ENCODE results near the gene SSR1.
"Not testable (repeated sequence)": the region's sequence is repeated elsewhere in the genome, so short reads cannot be mapped to it uniquely, and the experiment has no call there.

DNA sequence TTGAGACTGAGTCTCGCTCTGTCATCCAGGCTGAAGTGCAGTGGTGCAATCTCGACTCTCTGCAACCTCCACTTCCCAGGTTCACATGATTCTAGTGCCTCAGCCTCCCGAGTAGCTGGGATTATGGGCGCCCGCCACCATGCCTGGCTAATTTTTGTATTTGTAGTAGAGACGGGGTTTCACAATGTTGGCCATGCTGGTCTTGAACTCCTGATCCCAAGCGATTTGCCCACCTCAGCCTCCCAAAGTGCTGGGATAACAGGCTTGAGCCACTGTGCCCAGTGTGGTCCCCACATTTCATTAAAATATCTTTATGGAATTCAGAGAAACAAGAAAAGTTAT is 47.6 kb downstream of the SSR1 start:
- not testable (repeated sequence) for TF ChIP-seq EZH2 (IDR thresholded peaks at IDR 0.05; ENCODE audit: borderline replicate concordance, low read length)
- TF ChIP-seq, protein P1, sequence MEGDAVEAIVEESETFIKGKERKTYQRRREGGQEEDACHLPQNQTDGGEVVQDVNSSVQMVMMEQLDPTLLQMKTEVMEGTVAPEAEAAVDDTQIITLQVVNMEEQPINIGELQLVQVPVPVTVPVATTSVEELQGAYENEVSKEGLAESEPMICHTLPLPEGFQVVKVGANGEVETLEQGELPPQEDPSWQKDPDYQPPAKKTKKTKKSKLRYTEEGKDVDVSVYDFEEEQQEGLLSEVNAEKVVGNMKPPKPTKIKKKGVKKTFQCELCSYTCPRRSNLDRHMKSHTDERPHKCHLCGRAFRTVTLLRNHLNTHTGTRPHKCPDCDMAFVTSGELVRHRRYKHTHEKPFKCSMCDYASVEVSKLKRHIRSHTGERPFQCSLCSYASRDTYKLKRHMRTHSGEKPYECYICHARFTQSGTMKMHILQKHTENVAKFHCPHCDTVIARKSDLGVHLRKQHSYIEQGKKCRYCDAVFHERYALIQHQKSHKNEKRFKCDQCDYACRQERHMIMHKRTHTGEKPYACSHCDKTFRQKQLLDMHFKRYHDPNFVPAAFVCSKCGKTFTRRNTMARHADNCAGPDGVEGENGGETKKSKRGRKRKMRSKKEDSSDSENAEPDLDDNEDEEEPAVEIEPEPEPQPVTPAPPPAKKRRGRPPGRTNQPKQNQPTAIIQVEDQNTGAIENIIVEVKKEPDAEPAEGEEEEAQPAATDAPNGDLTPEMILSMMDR (IDR thresholded peaks at IDR 0.05; ENCODE audit: low read length): not testable (repeated sequence)

Data from OCI-LY1 (cell line).